ENCODE results near the gene FLAD1. TPM values are rescaled to one million over a fixed set of nuclear protein-coding genes. Genes with fewer than 3 reads are reported as not detected.

FLAD1 gene
- total RNA-seq, 2 donors from 2014 or later = 28.2 to 46.1 TPM

DNA sequence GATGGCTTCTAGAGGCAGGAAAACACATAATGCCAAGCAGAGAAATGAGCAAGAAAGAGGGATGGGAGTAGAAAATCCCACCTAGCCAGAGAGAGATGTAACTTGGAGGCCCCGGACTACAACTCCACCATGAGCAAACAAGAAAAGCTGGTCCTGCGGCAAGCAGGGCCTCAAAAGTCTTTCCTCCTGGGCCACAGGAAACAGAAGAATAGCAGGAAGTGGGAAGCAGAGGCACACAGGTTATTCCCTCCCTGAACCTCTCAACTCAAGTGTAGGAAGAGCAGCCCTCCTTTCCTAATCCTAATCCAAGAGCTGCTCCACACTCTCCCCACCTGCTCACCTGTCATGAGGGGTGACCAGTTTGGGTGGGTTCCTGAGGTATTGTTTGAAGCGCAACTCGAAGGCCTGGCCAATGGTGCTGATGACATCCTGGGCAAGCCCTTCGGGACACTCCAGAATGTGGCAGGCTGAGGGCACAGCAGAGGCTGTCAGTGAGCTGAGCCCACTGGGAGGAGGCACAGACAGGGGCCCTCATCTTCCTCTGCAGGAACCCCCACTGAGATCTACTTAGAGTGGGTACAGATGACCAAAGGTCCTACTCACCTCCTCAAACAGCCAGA lies 15.7 kb upstream of the FLAD1 start:
- TF ChIP-seq CTCF (IDR thresholded peaks at IDR 0.05) = no peak
- no peak overlapping the region for H3K4me3 ChIP-seq
- H3K9ac ChIP-seq (ENCODE audit: low read depth in 2 of 2, low read length in 2 of 2) = no peak overlapping the region
- peaks cover 23% of the 10 kb centered on the region for H3K36me3 ChIP-seq
- intact Hi-C loops (cut with DNase I) = no loop called here
- no peak for DNase-seq
- H3K27me3 ChIP-seq = no peaks in the 10 kb centered on the region
- H3K9me3 ChIP-seq = no peaks in the 10 kb centered on the region
- H3K27ac ChIP-seq = no peak overlapping the region
- peaks cover 21% of the 10 kb centered on the region for H3K4me1 ChIP-seq

DNA sequence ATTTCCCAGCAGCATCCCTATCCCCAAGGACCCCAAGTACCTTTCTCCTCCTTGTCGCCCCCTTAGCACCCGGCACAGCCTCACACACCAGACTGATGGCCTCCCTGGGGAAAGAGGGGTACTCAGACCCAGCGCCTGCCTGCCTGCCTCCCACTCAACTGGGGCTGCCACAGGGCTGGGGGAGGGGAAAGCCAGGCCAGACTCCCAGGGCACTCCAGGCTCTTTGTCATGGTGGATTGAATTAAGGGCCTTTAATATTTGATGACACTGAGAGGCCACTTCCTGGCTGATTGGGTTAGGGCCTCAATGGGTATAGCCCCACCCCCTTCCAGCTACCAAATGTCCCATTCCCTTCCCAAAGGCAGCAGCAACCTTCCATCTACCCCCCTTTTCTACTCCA lies 14.4 kb upstream of the FLAD1 start:
- no peak for DNase-seq
- TF ChIP-seq CTCF (IDR thresholded peaks at IDR 0.05) = no peak
- Histone ChIP-seq H3K4me1 (peaks cover 21% of the 10 kb centered on the region), H3K9ac (ENCODE audit: low read depth in 2 of 2, low read length in 2 of 2) (no peak overlapping the region), H3K27me3 (no peaks in the 10 kb centered on the region), H3K9me3 (no peaks in the 10 kb centered on the region), H3K4me3 (no peak overlapping the region), H3K27ac (no peak overlapping the region), H3K36me3 (peaks cover 19% of the 10 kb centered on the region)
- intact Hi-C loops (cut with DNase I) = no loop called here

DNA sequence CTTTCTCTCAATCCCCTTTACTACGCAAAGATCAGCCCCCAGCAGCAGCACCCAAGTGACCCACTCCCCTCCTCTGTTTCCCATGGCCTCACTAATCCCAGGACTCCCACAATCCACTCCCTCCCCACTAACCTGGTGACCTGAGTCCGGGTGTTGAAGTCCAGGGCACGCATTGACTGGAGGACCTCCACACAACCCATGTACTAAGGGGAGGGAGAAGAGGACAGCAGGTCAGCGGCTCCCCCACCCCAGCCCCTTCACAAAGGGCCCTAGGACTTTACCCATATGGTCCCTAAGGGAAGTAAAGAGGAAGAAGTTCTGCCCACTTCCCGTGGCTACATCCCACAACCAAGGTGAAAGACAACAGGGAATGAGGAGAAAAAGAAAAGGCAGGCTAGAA lies 13.9 kb upstream of the FLAD1 start:
- no peak for TF ChIP-seq CTCF (IDR thresholded peaks at IDR 0.05)
- no peak overlapping the region for H3K27ac ChIP-seq
- peaks cover 21% of the 10 kb centered on the region for H3K4me1 ChIP-seq
- no peak for DNase-seq
- no peaks in the 10 kb centered on the region for H3K9me3 ChIP-seq
- H3K4me3 ChIP-seq = no peak overlapping the region
- intact Hi-C loops (cut with DNase I) = no loop called here
- H3K36me3 ChIP-seq = peaks cover 18% of the 10 kb centered on the region
- no peaks in the 10 kb centered on the region for H3K27me3 ChIP-seq
- peak overlapping the region in 1 of 2 donors; percentile 30 for H3K9ac ChIP-seq (ENCODE audit: low read depth in 2 of 2, low read length in 2 of 2)

GRCh38 chr1:154969860-154970452 lies 13.2 kb upstream of the FLAD1 start:
- Histone ChIP-seq H3K4me3 (peak overlapping the region; percentile 28), H3K9ac (ENCODE audit: low read depth in 2 of 2, low read length in 2 of 2) (peak overlapping the region; percentile 62 to 67), H3K9me3 (no peaks in the 10 kb centered on the region), H3K4me1 (peaks cover 21% of the 10 kb centered on the region), H3K27ac (peak overlapping the region; percentile 96), H3K36me3 (peaks cover 18% of the 10 kb centered on the region), H3K27me3 (no peaks in the 10 kb centered on the region)
- intact Hi-C loops (cut with DNase I) = no loop called here
- TF ChIP-seq CTCF (IDR thresholded peaks at IDR 0.05) = no peak
- DNase-seq = no peak

DNA sequence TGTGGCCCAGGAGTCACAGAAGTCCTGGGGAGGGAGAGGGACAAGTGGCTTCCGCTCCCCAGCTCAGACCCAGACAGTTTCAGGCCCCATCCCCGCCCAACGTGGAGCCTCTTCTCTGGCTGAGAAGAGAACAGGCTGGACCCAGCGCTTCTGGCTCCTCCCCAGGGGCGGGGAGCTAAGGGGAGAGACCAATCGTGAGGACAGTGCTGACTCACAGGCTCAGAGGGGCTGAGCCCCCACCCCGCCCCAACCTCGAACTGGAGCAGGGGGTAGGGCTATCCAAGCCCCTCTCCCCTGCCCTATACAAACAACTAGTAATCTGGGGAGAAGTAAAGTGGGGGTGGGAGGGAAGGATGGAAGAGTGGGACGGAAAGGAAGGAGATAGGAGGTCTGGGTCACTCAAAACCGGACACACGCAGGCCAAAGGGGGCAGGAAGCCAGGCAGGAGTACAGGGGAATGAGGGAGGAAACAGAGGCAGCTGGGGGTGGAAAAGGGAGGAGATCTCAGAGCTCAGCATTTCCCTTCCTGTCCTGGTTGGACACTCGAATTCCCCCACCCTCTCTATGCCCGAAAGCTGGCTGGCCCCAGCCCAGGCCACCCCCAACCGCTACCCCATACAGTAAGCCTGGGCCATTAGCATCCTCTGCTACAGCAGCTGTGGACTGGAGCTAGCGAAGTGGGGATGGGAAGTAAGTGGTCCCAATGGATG lies 12.4 kb upstream of the FLAD1 start, which contains the start of gene SHC1:
Gene SHC1, minus strand, starts transcription at position 117 of the 710 bp plus-strand sequence. CDS start 221 bp downstream, outside the sequence.
- H3K27me3 ChIP-seq = no peaks in the 10 kb centered on the region
- H3K36me3 ChIP-seq = peaks cover 11% of the 10 kb centered on the region
- peak within 1 kb of the TSS; percentile 96 for H3K27ac ChIP-seq
- no peaks in the 10 kb centered on the region for H3K9me3 ChIP-seq
- peak within 1 kb of the TSS; percentile 62 to 67 for H3K9ac ChIP-seq (ENCODE audit: low read depth in 2 of 2, low read length in 2 of 2)
- peak within 1 kb of the TSS; percentile 28 for H3K4me3 ChIP-seq
- TF ChIP-seq CTCF (IDR thresholded peaks at IDR 0.05) = no peak
- H3K4me1 ChIP-seq = peaks cover 21% of the 10 kb centered on the region
- intact Hi-C loops (cut with DNase I) = no loop called here
- peak; percentile 87 for DNase-seq
